Stimulated activated memory B cell treated with anti-CD40 and anti-IgM and Interleukin-4, amounts not matched to agents 10 μg/mL and 1 μg/mL and 100 μg/mL, for 72 hours (primary cell): ENCODE data around the gene SIGLEC1.

Source experiments
- ATAC-seq: fragments of 150-1000 bp; cut with Tn5 transposase; 2 replicates; pipeline ENCODE4 v1.10.0; 2021
- H3K27ac Mint-ChIP-seq: one replicate; pipeline ENCODE4 v1.8.0; 2022; ENCODE audit warnings: mild to moderate bottlenecking, mixed read lengths
- H3K27me3 Mint-ChIP-seq: one replicate; pipeline ENCODE4 v1.8.0; 2022; ENCODE audit warnings: mixed read lengths
- H3K36me3 Mint-ChIP-seq: one replicate; pipeline ENCODE4 v1.8.0; 2022; ENCODE audit warnings: mixed read lengths
- H3K4me1 Mint-ChIP-seq: one replicate; pipeline ENCODE4 v1.8.0; 2022; ENCODE audit warnings: mixed read lengths
- H3K4me3 Mint-ChIP-seq: one replicate; pipeline ENCODE4 v1.8.0; 2022; ENCODE audit warnings: mild to moderate bottlenecking, moderate library complexity, mixed read lengths
- H3K9me3 Mint-ChIP-seq: one replicate; pipeline ENCODE4 v1.8.0; 2022; ENCODE audit warnings: mixed read lengths

Gene SIGLEC1

DNA sequence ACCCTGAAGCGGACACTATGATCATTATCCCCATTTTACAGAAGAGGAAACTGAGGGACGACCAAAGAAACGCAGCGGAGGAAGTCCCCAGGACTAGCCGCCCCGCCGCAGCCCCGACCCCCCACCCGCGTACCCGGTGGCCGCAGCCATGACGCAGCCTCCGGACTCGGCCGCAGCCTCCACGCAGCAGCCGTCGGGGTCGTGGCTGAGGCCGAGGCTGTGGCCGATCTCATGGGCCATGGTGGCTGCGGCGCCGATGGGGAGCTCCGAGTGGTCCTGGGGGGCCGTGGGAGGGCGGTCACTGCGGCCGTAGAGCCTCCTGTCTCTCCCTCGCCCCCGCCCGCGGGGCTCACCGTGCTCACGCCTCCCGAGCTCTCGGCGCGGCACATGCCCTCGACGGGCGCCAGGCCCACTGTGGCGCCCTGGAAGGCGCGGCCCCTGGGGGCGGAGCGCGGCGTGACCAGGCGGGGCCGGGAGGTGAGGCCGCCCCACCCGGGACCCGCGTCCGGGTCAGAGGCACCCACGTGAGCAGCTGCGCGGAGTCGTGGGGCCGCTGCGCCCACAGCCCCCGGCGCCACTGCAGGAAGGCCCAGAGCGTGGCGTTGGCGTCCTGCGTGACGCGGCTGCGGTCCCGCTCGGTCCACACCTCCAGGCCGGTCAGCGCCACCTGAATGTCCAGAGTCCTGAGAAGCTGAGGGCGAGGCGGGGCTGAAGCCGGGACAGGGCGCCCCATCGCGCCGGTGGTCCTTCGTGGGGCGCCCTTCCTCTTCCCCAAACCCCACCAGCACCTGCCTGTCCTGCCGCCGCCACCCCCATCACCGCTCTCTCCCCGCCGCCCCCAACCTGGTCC is 39.0 kb downstream of the SIGLEC1 start:
- ATAC-seq, result no peak

DNA sequence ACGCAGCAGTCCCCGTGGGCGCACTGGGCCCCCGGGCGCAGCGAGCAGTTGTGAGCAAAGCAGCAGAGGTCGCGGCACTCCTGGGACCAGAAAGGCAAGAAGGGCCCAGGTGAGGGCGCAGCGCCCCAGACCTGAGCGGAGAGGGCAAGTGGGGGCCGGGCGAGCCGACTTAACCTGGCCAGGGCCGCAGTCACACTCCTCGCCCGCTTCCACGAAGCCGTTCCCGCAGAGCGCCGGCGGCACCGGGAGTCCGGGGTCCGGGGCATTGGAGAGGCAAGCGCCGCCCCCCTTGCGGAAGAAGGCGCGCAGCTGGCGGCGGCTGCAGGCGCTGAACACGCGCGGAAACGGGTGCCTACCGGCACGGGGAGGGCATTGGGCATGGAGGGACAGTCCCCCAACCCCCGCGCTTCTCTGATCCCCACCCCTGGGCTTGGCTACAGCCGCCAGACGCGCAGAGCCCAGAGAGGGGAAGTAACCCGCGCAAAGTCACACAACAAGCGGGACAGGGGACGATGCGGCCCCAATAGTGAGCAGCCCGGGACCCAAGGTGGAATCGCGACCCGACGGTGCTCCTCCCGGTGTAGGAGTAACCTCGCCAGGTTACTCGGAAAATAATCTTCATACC is 39.7 kb downstream of the SIGLEC1 start:
- ATAC-seq, result no peak
- H3K4me3 Mint-ChIP-seq, result no peak overlapping the region

More for the DNA sequence above, 39.0 kb downstream of the SIGLEC1 start:
- H3K27me3 Mint-ChIP-seq, result peaks cover 89% of the 10 kb centered on the region
- H3K27ac Mint-ChIP-seq, result no peak overlapping the region
- no peak overlapping the region for H3K4me3 Mint-ChIP-seq
- peaks cover 7% of the 10 kb centered on the region for H3K4me1 Mint-ChIP-seq
- no peaks in the 10 kb centered on the region for H3K36me3 Mint-ChIP-seq
- H3K9me3 Mint-ChIP-seq, result no peaks in the 10 kb centered on the region

GRCh38 chr20:3671986-3672546 is 40.3 kb downstream of the SIGLEC1 start:
- H3K4me3 Mint-ChIP-seq, result no peak overlapping the region
- no peak for ATAC-seq
- H3K27me3 Mint-ChIP-seq, result peaks cover 89% of the 10 kb centered on the region
- H3K4me1 Mint-ChIP-seq, result peaks cover 7% of the 10 kb centered on the region
- no peaks in the 10 kb centered on the region for H3K9me3 Mint-ChIP-seq
- no peaks in the 10 kb centered on the region for H3K36me3 Mint-ChIP-seq
- no peak overlapping the region for H3K27ac Mint-ChIP-seq

More for the DNA sequence above, 39.7 kb downstream of the SIGLEC1 start:
- Mint-ChIP-seq H3K4me1 (peaks cover 7% of the 10 kb centered on the region), H3K27me3 (peaks cover 89% of the 10 kb centered on the region), H3K36me3 (no peaks in the 10 kb centered on the region), H3K9me3 (no peaks in the 10 kb centered on the region), H3K27ac (no peak overlapping the region)

DNA sequence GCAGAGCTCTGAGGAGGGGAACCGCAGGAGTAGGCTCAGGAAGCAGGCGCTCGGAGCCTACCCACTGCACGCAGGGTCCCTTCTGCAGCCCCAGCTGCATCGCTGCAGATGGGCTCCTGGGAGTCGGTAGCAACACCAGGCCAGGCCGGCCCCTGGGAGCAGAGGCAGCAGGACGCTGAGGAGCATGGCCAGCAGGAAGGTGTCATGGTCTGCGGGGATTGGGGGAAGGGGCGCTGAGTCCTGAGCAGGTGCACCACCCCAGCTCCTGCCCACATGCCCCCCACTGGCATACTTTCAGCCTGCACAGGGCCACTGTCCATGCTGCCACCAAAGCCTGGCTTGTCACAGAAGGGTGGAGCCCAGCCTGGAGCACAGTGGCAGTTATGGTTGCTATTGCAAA is 41.5 kb downstream of the SIGLEC1 start:
- no peaks in the 10 kb centered on the region for H3K36me3 Mint-ChIP-seq
- no peak overlapping the region for H3K4me3 Mint-ChIP-seq
- H3K27ac Mint-ChIP-seq, result no peak overlapping the region
- H3K9me3 Mint-ChIP-seq, result no peaks in the 10 kb centered on the region
- peaks cover 6% of the 10 kb centered on the region for H3K4me1 Mint-ChIP-seq
- no peak for ATAC-seq
- H3K27me3 Mint-ChIP-seq, result peaks cover 84% of the 10 kb centered on the region

DNA sequence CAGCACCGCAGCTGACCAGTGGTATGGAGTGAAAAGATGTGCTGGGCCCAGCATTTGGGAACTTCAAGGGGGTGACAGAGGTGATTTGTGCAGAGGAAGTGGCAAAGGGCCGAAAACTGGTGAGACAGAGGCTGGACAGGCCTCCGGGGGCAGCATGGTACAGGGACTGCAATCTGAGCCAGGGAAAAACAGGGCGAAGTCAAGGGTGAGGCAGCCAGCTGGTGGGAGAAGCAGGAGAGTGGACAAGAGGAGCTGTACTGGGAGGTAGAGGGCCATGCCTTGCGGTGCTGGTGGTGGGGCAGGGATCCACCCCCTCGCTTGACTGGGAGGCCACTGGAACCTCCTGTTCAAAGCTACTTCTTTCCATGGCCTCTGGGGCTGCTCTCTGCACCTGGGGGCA is 41.9 kb downstream of the SIGLEC1 start:
- no peak for ATAC-seq
- peaks cover 10% of the 10 kb centered on the region for H3K4me1 Mint-ChIP-seq

GRCh38 chr20:3669710-3670367 is 42.6 kb downstream of the SIGLEC1 start:
- no peak overlapping the region for H3K4me3 Mint-ChIP-seq
- peaks cover 76% of the 10 kb centered on the region for H3K27me3 Mint-ChIP-seq
- H3K4me1 Mint-ChIP-seq, result peaks cover 15% of the 10 kb centered on the region
- no peaks in the 10 kb centered on the region for H3K9me3 Mint-ChIP-seq
- no peak overlapping the region for H3K27ac Mint-ChIP-seq
- no peaks in the 10 kb centered on the region for H3K36me3 Mint-ChIP-seq
- ATAC-seq, result no peak

More for the DNA sequence above, 41.9 kb downstream of the SIGLEC1 start:
- H3K9me3 Mint-ChIP-seq, result no peaks in the 10 kb centered on the region
- H3K4me3 Mint-ChIP-seq, result no peak overlapping the region
- H3K36me3 Mint-ChIP-seq, result no peaks in the 10 kb centered on the region
- H3K27ac Mint-ChIP-seq, result no peak overlapping the region
- H3K27me3 Mint-ChIP-seq, result peaks cover 83% of the 10 kb centered on the region

GRCh38 chr20:3667434-3668037 is 44.9 kb downstream of the SIGLEC1 start:
- Mint-ChIP-seq H3K27ac (no peak overlapping the region), H3K4me1 (peaks cover 18% of the 10 kb centered on the region), H3K36me3 (no peaks in the 10 kb centered on the region)

GRCh38 chr20:3663858-3664257 is 48.5 kb downstream of the SIGLEC1 start:
- no peak overlapping the region for H3K4me3 Mint-ChIP-seq

More at GRCh38 chr20:3667434-3668037, 44.9 kb downstream of the SIGLEC1 start:
- Mint-ChIP-seq H3K9me3 (no peaks in the 10 kb centered on the region), H3K27me3 (peaks cover 67% of the 10 kb centered on the region), H3K4me3 (no peak overlapping the region)
- ATAC-seq, result no peak

DNA sequence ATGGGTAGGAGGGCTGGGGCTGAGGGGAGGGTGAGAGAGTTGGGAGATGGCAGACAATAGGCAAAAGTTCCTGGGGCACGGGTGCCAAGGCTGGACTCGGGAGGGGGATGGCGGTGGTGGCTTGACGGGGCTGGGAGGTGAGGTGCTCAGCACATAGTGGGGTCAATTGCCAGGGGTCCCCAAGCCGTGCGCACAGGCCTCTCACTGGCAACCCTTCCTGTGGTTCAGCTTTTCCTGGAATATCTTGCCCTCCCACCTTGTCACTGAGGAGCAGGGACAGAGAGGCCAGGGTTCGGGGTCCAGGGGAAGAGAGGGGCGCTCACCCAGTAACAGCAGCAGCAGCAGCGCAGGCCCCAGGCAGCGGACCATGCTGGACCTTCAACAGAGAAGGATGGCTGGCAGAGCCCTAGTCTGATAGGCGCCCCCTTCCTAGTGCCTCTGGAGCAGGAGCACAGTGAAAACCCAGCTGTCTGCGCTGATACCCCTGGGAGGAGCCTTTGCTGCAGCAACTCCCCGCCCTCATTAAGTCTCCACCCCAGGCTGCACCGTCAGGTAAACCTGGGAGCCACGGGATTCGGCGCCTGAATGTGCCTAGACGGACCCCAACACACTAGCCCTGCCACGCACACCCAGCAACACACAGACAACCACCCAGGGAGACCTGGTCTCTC is 49.2 kb downstream of the SIGLEC1 start, which contains the start of gene GFRA4:
GFRA4 (minus strand) TSS at position 369 of the 671 bp plus-strand sequence; CDS start at position 369, 0 bp downstream.
- Mint-ChIP-seq H3K9me3 (no peaks in the 10 kb centered on the region), H3K4me1 (peaks cover 33% of the 10 kb centered on the region), H3K4me3 (no peak within 1 kb of the TSS), H3K27ac (no peak within 1 kb of the TSS), H3K36me3 (no peaks in the 10 kb centered on the region), H3K27me3 (peaks cover 51% of the 10 kb centered on the region)
- ATAC-seq, result no peak

More at GRCh38 chr20:3663858-3664257, 48.5 kb downstream of the SIGLEC1 start:
- Mint-ChIP-seq H3K27ac (no peak overlapping the region), H3K4me1 (peaks cover 29% of the 10 kb centered on the region), H3K36me3 (no peaks in the 10 kb centered on the region), H3K27me3 (peaks cover 56% of the 10 kb centered on the region), H3K9me3 (no peaks in the 10 kb centered on the region)
- ATAC-seq, result no peak
